ENCODE results near the gene RBBP8.
"Not testable (repeated sequence)": the region's sequence is repeated elsewhere in the genome, so short reads cannot be mapped to it uniquely, and the experiment has no call there.

Gene RBBP8

GRCh38 chr18:22939649-22940048 is 6.5 kb downstream of the RBBP8 start:
- FAIRE-seq (no peak), DNase-seq (ENCODE audit: insufficient read length, low spot score) (no peak)

GRCh38 chr18:22943847-22944246 is 10.7 kb downstream of the RBBP8 start:
- DNase-seq (ENCODE audit: insufficient read length, low spot score) (no peak), FAIRE-seq (no peak)

GRCh38 chr18:22946217-22946616 is 13.1 kb downstream of the RBBP8 start:
- DNase-seq (ENCODE audit: insufficient read length, low spot score) (no peak), FAIRE-seq (no peak)

- no peak for FAIRE-seq
- DNase-seq (ENCODE audit: insufficient read length, low spot score) = no peak
These were observed 13.7 kb downstream of the RBBP8 start for GRCh38 chr18:22946846-22947245.

GRCh38 chr18:22951823-22952222 is 18.7 kb downstream of the RBBP8 start:
- FAIRE-seq = no peak
- DNase-seq (ENCODE audit: insufficient read length, low spot score) = no peak

- FAIRE-seq = no peak
- DNase-seq (ENCODE audit: insufficient read length, low spot score) = no peak
These were observed 19.4 kb downstream of the RBBP8 start for GRCh38 chr18:22952525-22952924.

GRCh38 chr18:22953982-22954381 is 20.9 kb downstream of the RBBP8 start:
- not testable (repeated sequence) for DNase-seq (ENCODE audit: insufficient read length, low spot score); FAIRE-seq

- DNase-seq (ENCODE audit: insufficient read length, low spot score) (no peak), FAIRE-seq (no peak)
These were observed 23.1 kb downstream of the RBBP8 start for GRCh38 chr18:22956226-22956625.

- DNase-seq (ENCODE audit: insufficient read length, low spot score) = no peak
- no peak for FAIRE-seq
These were observed 28.0 kb downstream of the RBBP8 start for GRCh38 chr18:22961156-22961555.

- DNase-seq (ENCODE audit: insufficient read length, low spot score) (no peak), FAIRE-seq (no peak)
These were observed 28.9 kb downstream of the RBBP8 start for GRCh38 chr18:22962004-22962403.

GRCh38 chr18:22964116-22964515 is 31.0 kb downstream of the RBBP8 start:
- no peak for FAIRE-seq
- DNase-seq (ENCODE audit: insufficient read length, low spot score) = no peak

GRCh38 chr18:22964722-22965121 is 31.6 kb downstream of the RBBP8 start:
- DNase-seq (ENCODE audit: insufficient read length, low spot score) (no peak), FAIRE-seq (no peak)

- DNase-seq (ENCODE audit: insufficient read length, low spot score) = no peak
- FAIRE-seq = no peak
These were observed 37.9 kb downstream of the RBBP8 start for GRCh38 chr18:22971038-22971437.

- DNase-seq (ENCODE audit: insufficient read length, low spot score) (no peak), FAIRE-seq (no peak)
These were observed 40.9 kb downstream of the RBBP8 start for GRCh38 chr18:22974001-22974400.

GRCh38 chr18:22974707-22975106 is 41.6 kb downstream of the RBBP8 start:
- no peak for FAIRE-seq

GRCh38 chr18:22975508-22975907 is 42.4 kb downstream of the RBBP8 start:
- FAIRE-seq = no peak
- no peak for DNase-seq (ENCODE audit: insufficient read length, low spot score)

More at GRCh38 chr18:22974707-22975106, 41.6 kb downstream of the RBBP8 start:
- DNase-seq (ENCODE audit: insufficient read length, low spot score) = no peak

- FAIRE-seq (no peak), DNase-seq (ENCODE audit: insufficient read length, low spot score) (peak; percentile 47)
These were observed 44.9 kb downstream of the RBBP8 start for GRCh38 chr18:22977847-22978701.

- FAIRE-seq = no peak
- DNase-seq (ENCODE audit: insufficient read length, low spot score) = no peak
These were observed 47.3 kb downstream of the RBBP8 start for GRCh38 chr18:22980394-22980793.

GRCh38 chr18:22981274-22982133 is 48.4 kb downstream of the RBBP8 start:
- FAIRE-seq = no peak

GRCh38 chr18:22983175-22983574 is 50.0 kb downstream of the RBBP8 start:
- DNase-seq (ENCODE audit: insufficient read length, low spot score) = peak; percentile 10
- no peak for FAIRE-seq

More at GRCh38 chr18:22981274-22982133, 48.4 kb downstream of the RBBP8 start:
- DNase-seq (ENCODE audit: insufficient read length, low spot score) = no peak

GRCh38 chr18:22985250-22985649 is 52.1 kb downstream of the RBBP8 start:
- DNase-seq (ENCODE audit: insufficient read length, low spot score) = no peak
- FAIRE-seq = no peak

Data from HTR-8/SVneo (cell line).